Measurements from ENCODE around the gene MALAT1.
A peak's percentile ranks its signal among the peaks of the same experiment; 100 is the strongest.

Gene MALAT1

DNA sequence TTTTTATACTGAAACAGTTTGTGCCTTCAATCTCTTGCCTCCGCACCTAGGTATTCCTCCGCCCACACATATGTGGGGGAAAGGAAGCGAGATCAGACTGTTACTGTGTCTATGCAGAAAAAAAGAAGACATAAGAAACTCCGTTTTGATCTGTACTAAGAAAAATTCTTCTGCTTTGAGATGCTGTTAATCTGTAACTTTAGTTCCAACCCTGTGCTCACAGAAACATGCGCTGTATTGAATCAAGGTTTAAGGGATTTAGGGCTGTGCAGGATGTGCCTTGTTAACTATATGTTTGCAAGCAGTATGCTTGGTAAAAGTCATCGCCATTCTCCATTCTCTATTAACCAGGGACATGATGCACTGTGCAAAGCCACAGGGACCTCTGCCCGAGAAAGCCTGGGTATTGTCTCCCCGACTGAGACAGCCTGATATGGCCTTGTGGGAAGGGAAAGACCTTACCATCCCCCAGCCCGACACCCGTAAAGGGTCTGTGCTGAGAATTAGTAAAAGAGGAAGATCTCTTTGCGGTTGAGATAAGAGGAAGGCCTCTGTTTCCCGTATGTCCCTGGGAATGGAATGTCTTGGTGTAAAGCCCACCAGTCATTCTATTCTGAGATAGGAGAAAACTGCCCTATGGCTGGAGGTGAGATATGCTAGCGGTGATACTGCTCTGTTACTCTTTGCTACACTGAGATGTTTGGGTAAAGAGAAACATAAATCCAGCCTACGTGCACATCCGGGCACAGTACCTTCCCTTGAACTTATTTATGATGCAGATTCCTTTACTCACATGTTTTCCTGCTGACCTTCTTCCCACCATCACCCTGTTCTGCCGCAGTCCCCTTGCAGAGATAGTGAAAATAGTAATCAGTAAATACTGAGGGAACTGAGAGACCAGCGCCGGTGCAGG lies 24.1 kb downstream of the MALAT1 start:
- DNase-seq, result peak; percentile 30

DNA sequence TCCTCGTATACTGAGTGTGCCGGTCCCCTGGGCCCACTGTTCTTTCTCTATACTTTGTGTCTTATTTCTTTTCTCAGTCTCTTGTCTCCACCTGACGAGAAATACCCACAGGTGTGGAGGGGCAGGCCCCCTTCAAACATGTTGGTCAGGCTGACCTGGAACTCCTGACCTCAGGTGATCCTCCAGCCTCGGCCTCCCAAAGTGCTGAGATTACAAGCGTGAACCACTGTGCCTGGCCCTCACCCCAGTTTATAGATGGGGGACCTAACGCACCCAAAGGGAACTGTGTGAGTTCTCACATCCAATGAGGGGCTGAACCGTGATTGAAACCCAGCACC lies 24.8 kb downstream of the MALAT1 start:
- DNase-seq, result peak; percentile 34

DNA sequence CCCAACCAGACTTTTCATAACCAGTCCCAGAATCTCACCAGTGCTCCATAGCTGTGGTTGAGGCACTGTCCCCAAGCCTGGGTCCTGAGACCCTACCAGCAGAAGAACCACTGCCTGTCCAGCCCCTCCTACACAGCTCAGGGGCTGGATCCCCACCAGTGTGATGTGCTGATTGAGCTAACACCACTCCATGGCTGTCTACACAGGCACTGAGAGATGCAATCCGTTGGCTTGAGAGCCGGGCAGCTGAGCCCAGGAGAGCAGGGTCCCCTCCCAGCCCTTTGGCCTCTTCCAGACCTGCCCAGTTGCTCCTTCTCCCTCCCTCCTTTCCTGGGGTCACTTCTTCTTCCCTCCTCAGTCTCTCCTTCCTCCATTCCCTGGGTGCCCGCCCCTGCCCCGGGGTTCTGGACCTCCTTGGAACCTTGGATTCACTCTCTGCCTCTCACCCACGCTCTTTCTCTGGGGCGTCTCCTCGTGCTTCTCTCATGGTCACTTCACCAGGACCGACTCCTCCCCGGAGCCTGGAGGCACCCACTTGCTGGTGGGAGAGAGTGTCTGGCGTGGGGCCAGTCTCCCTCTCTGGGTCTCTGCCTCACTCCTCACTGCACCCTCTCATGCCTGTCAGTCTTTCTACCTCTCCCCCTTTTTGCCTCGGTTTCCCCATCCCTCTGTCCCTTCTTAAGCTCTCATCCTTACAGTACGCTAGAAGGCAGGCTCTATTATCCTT lies 25.3 kb downstream of the MALAT1 start:
- peak; percentile 44 for DNase-seq

DNA sequence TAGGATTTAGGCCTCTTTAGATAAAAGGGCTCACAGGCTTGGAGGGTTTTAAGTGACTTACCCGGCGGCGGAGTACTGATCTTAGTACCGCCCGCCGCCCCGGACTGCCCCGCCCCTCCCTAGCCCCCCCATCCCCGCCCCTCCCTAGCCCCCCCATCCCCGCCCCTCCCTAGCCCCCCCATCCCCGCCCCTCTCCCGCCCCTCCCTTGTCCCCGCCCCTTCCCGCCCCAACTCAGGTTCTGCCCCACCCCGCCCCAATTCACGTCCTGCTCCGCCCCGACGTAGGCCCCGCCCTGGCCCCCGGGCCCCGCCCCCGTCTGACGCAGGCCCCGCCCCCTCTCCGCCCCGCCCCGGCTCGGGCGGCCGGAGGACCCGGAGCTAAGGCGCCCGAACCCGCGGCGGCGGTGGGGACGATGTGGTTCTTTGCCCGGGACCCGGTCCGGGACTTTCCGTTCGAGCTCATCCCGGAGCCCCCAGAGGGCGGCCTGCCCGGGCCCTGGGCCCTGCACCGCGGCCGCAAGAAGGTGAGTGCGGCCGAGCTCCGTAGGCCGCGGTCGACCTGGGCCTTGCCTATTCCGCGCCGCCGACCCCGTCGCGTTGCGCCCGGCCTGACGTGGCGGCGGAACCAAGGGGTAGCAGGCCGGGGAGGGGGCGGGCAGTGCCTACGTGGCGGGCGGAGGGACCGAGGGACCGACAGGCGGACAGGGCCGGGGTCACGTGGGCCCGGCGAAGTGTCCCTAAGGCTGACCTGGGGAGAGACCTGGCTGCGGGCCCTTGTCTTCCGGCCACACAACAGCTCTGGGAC lies 26.1 kb downstream of the MALAT1 start, which contains the start of gene SCYL1:
Gene SCYL1 (plus strand): TSS at position 343 of the 805 bp plus-strand sequence. CDS start 71 bp downstream, at position 414.
- peak; percentile 95 for DNase-seq

DNA sequence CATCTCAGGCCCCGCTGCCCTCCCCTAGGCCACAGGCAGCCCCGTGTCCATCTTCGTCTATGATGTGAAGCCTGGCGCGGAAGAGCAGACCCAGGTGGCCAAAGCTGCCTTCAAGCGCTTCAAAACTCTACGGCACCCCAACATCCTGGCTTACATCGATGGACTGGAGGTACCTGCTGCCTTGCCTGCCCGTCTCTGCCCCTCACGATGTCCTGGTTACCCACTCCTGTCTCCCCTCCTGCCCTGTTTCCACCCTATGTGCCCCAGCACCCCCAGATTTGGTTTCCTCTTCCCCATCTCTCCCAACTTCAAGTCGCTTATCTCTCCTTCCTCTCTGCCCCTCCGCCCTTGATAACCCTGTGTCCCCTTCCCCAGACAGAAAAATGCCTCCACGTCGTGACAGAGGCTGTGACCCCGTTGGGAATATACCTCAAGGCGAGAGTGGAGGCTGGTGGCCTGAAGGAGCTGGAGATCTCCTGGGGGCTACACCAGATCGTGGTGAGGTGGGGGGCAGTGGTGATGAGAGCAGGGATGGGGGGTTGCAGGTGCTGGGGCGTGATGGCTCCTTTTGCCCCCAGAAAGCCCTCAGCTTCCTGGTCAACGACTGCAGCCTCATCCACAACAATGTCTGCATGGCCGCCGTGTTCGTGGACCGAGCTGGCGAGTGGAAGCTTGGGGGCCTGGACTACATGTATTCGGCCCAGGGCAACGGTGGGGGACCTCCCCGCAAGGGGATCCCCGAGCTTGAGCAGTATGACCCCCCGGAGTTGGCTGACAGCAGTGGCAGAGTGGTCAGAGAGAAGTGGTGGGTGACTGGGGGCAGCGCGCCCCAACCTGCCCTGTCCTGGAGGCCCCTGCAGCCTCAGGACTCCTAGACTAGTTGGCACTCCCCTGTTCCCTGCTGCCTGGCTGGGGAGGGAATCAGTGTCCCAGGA lies 27.0 kb downstream of the MALAT1 start:
- no peak for DNase-seq

DNA sequence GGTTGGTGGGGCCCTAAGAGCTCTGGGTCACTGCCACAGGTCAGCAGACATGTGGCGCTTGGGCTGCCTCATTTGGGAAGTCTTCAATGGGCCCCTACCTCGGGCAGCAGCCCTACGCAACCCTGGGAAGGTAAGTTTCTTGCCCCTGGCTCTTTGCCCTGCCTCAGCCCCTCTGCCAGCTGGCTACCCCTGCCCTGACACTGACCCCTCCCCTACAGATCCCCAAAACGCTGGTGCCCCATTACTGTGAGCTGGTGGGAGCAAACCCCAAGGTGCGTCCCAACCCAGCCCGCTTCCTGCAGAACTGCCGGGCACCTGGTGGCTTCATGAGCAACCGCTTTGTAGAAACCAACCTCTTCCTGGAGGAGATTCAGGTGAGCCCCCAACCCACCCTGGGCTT lies 27.9 kb downstream of the MALAT1 start:
- DNase-seq, result no peak

DNA sequence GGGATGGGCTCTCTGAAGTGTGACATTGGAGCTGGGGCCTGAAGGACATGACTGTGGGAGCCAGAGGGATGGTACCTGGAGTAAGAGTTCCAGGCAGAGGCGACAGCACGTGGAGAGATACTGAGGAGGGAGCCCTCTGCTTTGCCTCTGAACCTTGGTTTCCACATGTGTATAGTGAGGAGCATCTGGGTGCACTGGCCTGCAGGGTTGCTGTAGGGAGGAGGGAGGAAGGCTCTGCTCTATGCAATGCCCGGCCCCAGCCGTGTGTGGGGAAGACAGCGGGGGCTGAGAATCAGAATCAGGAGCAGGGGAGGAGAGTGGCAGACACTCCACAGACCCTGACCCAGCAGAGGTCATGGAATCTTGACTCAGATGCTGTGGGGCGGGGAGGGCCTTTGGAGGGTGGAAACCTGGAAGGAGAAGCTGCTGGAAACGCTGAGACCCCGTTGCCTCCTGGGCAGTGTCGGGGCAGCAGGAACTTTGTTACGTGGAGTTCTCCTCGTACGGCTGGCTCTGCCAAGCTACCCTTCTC lies 30.0 kb downstream of the MALAT1 start:
- no peak for DNase-seq

DNA sequence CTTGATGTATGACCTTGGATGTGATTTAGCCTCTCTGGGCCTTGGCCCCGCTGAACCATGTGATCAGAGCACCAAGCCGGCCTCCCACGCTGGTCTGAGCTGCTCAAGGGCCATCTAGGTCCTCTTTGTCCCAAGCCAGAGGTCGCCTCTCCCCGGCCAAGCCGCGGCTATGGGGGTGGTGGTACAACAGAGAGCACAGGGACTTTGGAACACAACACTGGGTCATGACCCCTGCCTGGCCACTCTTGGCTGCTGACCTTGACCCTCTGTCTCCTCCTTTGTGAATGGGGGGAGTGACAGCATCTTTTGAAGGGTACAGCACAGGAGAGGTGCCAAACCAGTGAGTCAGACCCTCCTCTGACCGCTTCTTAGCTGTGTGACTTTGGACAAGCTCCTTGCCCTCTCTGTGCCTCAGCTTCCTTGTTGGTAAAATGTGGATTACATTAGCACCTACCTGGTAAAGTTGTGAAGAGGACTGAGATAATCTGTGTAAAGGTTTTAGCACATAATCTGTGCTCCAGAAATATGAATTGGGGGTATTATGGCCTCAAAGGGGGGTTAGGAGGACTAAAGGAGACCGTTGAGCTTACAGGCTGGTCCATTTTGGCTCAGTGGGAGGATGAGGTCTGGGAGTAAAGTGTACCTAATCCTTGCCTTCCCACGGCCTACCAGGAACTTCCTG lies 30.8 kb downstream of the MALAT1 start:
- no peak for DNase-seq

DNA sequence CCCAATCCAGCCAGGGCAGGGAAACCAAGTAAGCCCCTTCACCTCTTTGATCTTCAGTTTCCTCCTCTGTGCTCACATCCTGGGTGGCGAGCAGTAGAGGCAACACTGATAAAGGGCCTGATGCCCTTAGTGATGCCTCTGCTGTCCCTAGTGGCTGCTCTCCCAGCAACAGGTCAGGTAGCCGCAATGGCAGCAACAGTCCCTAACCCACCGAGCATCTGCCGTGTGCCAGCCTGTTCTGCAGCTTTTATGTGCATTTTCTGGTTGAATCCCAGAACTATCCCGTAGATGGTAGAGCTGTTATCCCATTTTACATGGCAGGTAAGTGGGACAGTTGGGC lies 31.3 kb downstream of the MALAT1 start:
- DNase-seq, result no peak

DNA sequence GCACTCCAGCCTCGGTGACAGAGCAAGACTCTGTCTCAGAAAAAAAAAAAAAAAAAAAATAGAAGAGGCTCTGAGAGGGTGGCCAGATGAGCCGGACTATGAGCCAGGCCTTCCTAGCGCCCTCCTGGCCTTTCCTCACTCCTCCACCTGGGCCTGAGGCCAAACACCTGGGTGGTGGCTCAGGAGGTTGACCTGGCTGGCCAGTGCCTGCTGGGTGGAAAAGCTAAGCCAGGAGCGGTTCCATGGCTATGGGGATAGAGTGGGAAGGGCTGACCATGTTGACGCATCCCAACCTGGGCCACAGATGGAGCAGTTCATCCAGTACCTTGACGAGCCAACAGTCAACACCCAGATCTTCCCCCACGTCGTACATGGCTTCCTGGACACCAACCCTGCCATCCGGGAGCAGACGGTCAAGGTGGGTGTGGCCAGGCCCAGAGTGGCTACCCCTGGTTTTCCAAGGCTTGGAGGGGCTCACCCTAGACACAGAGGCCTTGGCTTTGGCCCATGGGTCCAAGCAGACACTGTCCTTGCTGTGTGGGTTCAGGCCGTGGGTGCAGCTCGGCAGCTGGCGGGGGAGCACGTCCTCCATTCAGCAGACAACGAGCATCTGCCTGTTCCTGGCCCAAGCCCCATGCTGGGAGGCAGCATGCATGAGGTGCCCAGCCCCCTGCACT lies 33.7 kb downstream of the MALAT1 start:
- no peak for DNase-seq

DNA sequence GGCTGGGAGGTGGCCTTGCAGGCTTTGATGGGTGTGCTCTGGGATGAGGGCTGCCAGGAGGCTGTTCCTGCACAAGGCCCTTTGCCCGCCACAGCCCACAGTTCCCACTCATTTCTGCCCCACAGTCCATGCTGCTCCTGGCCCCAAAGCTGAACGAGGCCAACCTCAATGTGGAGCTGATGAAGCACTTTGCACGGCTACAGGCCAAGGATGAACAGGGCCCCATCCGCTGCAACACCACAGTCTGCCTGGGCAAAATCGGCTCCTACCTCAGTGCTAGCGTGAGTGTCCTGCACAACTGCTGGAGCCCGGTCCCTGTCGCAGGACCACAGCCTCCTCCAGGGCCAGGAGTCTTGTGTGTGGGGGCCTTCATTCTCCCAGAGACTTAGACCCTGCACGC lies 36.3 kb downstream of the MALAT1 start:
- no peak for DNase-seq

DNA sequence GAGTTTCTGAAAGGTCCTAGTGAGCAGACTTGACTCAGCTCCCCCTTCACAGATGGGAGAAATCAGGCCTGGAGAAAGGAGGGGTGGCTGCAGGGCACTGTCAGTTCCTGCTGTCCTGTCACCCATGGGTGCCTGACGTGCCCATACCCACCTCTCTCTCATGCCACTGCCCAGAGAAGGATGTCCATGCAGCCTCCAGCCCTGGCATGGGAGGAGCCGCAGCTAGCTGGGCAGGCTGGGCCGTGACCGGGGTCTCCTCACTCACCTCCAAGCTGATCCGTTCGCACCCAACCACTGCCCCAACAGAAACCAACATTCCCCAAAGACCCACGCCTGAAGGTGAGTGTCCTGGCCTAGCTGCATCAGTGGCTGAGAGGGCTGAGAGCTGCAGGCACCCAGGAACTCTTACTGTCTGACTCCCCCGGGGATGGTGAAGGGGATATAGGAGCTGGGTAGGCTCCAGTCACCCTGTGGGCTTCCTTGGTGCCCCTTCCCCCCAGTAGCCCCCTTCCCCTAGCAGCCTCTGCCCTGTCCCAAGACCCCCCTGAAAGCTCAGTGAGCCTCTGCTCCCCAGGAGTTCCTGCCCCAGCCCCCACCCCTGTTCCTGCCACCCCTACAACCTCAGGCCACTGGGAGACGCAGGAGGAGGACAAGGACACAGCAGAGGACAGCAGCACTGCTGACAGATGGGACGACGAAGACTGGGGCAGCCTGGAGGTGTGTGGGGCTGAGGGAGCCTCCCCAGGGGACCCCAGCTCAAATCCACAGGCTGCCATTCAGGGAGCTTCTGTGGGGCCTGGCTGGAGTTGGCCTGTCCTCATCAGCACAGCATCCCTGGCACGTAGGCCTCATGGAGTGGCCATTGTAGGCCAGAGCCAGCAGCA lies 37.8 kb downstream of the MALAT1 start:
- DNase-seq, result no peak

DNA sequence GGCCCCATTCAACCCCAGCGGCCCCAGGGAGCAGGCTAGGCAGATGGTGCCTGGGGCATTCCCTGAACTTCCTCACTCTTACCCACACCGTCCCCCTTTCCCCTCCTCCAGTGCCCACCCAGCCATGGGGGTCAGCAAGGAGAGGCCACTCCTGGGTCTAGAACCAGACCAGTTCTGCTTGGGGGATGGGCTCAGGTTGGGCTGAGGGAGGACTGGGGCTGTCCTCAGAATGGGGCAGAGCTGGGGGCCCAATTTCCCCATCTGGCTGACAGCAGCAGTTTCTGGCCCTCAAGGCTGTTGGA lies 38.4 kb downstream of the MALAT1 start:
- no peak for DNase-seq

DNA sequence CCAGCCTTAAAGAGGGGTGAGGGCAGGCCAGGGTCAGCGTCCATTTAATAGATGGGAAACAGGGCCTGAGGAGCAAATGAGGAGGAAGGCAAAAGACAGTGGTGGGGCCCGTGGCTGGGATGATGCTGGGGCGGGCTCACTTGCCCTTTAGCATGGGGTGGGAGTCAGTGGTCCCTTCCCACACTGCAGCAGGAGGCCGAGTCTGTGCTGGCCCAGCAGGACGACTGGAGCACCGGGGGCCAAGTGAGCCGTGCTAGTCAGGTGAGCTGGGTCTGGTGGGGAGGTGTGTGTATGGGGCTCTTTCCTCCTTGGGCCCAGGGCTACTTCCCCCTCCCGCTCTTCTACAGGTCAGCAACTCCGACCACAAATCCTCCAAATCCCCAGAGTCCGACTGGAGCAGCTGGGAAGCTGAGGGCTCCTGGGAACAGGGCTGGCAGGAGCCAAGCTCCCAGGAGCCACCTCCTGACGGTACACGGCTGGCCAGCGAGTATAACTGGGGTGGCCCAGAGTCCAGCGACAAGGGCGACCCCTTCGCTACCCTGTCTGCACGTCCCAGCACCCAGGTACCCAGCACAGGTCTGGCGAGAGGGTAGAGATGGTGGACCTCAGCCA lies 38.9 kb downstream of the MALAT1 start:
- no peak for DNase-seq

DNA sequence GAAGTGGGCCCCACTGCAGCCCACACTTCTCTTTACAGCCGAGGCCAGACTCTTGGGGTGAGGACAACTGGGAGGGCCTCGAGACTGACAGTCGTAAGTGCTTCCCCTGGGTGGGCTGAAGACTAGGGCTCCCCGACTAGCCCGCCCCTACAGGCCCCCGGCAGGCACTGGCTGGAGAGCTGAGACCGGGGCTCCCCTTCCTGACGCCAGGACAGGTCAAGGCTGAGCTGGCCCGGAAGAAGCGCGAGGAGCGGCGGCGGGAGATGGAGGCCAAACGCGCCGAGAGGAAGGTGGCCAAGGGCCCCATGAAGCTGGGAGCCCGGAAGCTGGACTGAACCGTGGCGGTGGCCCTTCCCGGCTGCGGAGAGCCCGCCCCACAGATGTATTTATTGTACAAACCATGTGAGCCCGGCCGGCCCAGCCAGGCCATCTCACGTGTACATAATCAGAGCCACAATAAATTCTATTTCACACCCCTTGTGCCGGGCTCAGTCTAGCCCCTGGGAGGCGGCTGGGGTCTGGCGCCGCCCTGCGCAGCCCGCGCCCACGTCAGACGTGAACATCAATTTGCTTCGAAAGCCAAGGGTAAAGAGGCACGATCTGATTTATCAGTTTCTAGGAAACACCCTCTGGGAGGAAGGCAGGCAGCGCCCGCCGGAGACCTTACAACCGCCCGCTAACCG lies 39.5 kb downstream of the MALAT1 start:
- no peak for DNase-seq

DNA sequence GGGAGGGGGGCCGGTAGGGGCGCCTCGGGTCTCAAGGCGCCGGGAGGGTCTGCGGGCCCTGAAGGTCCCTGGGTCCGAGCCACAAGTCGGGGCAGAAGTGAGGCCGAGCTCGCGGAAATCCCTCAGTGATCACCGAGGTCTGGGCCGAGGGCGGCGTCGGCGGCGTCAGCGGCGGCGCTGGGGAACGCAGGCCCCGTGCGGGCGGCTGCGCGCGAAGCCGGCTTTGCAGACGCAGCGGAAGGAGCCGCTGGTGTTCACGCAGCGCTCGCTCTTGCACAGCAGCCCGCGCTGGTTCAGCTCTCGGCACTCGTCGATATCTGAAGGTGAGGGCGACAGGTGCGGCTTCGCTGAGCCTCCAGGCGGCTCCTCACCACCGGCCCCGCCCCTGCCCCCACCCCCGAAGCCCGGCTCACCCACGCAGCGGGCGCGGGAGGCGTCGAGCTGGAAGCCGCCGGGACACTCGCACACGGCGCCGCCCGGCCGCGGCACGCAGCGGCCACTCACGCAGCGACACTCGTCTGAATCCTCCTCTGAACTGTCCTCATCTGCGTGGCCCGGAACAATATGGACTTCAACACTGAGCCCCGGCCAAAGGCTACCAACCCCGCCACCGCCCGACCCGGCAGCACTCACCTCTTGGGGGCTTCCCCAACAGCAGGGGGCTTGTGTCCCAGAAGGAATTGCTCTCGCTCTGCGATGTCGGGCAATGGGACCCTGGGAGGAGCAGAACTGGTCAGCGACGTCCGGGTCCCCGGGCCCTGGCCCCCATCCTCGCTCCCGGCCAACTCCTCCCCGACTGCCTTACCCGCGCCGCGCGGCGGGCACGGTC lies 40.3 kb downstream of the MALAT1 start:
- DNase-seq, result no peak

DNA sequence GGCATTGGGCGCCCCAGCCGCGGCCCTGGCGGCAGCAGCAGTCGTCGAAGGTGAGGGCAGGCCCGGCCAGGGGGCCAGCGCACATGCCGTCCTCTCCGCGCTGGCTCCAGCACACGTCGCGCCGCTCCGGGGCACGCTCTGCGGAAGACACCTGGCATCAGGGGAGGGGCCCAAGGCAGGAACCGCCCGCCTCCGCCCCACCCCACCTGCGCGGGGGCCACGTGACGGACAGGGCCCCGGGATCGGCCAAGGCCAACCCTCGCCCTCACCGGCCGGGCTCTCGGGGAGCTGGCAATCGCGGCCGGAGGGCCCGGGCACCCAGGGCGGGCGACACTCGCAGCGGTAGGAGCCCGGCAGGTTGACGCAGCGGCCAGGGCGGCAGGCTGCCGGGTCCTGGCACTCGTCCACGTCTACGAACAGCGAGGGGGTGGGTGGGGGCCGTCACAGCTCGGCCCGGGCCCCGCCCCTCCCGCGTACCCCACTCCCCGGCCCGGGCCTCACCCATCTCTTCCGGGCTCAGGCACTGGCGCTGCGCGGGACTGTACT lies 41.0 kb downstream of the MALAT1 start:
- DNase-seq, result no peak

All from right forelimb (tissue), 1 donor.